Smooth muscle cell of the brain vasculature (primary cell): Measurements from ENCODE around the gene DLX2.

Experiments
- DNase-seq: peaks from one replicate; pipeline ENCODE4 v3.0.0-alpha.2; 2012; ENCODE audit warnings: low read depth, low spot score

The DLX2 gene

DNA sequence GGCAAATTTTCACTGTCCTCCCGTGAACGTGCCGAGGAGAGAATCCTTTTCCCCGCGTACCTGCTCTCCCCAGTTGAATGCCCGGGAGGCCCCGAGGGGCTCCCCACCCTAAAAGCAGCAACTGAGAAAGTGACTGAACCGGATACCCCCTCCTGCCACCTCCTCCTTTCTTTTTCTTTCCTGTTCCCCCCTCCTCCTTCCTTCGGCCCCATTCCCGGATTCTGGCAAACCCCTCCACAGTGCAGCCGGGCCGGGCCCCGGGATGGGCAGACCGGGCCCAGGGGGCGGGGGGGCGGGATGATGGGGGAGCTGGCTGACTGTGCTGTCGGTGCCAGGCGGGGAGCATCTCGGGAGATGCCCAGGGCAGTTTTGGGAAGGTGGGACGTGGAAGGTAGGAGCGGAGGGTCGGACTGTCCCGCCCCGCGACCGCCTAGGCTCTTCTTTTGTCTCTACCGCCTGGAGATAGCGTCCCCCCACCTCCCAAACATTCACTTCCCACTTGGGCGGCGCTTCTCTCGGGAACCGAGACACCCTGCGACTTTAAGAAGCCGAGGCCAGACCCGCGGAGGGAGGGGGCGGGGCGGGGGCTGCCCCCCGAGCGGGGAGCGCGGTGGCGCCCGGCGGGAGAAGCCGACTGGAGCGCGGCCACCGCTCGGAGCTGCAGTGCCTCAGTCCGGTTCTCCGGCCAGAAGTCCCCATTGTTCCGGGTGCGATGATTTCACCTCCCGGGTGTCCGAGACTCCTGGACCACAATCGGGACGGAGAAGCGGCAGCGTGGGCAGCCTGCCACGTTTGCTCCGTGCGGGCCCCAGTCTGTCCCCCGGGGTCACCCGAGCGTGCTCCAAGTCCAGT is 8.2 kb downstream of the DLX2 start:
- no peak for DNase-seq

- DNase-seq = no peak
Measured at GRCh38 chr2:172093416-172094293, 9.0 kb downstream of the DLX2 start.

- no peak for DNase-seq
Measured at GRCh38 chr2:172092716-172093415, 9.8 kb downstream of the DLX2 start.

- no peak for DNase-seq
Measured at GRCh38 chr2:172091761-172092566, 10.7 kb downstream of the DLX2 start.

- no peak for DNase-seq
Measured at GRCh38 chr2:172091000-172091641, 11.6 kb downstream of the DLX2 start.

DNA sequence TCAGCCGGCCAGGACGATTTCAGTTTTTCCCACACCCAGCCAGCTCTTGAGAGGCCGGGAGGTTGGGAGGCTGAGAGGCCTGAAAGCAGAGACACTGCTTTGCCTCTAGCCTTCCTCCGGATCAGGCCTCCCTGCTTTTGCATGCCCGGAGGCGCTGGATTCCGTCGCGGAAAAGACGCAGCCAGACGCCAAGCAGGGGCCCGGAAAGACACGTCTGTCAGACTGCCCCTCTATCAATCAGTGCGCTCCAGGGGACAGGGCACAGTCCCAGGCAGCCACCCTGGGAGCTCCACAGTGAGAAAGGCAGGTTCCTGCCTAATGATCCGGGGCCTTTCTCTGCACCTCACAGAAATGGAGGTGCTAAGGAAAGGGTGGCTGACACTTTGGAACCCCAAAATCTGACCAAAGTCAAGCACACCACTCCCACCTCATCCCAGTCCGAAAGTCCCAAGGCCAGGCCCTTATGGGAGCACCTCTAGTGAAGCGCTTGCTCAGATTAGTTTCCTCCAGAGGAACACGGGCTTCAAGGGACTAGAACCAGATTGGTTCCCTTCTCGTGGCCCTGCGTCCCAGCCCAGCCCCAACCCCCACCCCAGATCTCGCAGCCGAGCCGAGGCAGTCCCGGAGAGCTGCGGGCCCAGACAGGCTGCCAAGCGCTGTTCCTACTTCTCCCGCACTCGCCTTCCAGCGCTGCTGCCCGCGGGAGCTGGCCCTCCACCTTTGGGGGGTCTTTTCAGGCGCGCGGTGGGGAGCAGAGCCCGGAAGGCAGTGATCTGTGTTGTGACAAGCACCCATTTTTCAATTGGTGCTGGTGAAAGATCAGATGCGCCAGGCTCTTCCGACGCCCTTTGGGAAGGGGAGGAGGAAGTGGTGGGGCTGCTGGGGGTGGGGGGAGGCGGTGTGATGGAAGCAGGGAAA is 12.4 kb downstream of the DLX2 start:
- no peak for DNase-seq

- DNase-seq = no peak
Measured at GRCh38 chr2:172089633-172090032, 13.1 kb downstream of the DLX2 start.

DNA sequence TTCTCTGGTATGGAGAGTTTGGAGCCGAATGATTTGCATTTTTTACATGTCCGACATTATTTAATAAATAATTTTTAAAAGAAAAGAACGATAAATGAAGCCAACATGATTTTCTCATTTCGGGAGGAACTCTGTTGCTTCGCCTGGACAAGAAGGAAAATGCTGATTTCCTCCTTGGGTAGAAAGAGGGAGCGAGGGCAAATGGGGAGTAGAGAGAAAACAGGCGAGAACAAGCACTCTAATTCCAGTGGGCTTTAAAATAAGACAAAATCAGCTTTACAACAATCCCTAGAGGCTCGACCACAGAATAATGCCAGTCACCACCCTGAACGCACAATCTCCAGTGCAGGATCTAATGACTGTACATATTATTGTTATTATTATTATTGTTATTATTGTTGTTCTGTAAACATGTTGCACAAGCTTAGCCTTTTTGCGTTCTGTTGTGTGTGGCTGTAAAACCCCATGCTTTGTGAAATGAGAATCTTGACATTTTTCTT is 13.6 kb downstream of the DLX2 start:
- no peak for DNase-seq

- DNase-seq = no peak
Measured at GRCh38 chr2:172088245-172089004, 14.3 kb downstream of the DLX2 start.

GRCh38 chr2:172087780-172088244 is 14.9 kb downstream of the DLX2 start:
- no peak for DNase-seq

GRCh38 chr2:172087207-172087779 is 15.4 kb downstream of the DLX2 start:
- no peak for DNase-seq

DNA sequence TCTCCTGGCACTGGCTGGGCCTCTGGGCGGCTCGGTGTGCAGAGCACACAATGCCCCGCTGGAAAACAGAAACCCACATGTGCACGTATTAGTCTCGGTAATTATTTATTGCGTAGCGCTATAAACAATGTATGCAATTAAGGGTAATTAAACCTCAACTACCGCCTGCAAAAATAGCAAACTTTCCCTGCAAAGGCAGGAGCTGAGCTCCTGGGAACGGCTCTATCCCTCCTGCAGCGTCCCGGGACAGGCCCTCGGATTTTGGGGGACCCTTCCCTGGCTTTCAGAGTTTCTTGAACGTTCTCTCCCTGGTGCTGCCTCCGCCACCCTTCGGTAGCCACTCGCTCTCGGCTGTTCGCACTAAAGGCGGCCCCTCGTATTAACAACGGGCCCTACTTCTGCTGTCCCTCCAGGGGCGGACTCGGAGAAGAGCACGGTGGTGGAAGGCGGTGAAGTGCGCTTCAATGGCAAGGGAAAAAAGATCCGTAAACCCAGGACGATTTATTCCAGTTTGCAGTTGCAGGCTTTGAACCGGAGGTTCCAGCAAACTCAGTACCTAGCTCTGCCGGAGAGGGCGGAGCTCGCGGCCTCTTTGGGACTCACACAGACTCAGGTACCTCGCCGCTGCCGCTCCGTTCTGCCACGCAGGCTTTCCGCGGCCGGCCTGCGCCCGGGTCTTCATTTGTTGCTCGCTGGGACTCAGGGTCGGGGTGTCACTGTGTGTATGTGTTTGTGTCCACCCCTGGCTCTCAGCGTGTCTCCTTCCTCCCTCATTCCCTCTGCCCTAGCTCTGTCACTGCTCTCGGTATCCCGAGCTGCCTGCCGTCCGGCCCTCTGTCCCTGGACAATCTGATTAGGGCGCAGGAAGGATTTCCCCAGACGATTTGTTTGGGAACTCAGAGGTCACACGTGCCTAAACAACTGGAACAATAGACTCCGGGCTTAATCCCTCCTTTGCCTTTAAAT is 16.2 kb downstream of the DLX2 start:
- DNase-seq = no peak

DNA sequence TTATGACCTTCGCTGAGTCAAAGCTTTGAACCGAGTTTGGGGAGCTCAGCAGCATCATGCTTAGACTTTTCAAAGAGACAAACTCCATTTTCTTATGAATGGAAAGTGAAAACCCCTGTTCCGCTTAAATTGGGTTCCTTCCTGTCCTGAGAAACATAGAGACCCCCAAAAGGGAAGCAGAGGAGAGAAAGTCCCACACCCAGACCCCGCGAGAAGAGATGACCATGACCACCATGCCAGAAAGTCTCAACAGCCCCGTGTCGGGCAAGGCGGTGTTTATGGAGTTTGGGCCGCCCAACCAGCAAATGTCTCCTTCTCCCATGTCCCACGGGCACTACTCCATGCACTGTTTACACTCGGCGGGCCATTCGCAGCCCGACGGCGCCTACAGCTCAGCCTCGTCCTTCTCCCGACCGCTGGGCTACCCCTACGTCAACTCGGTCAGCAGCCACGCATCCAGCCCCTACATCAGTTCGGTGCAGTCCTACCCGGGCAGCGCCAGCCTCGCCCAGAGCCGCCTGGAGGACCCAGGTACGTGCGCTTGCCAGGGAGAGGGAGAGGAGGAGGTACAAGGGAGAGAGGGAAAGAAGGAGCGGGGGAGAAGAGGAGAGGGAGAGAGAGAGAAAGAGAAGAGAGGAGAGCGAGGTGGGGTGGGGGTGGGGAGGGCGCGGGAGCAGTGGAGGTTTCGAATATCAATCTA is 17.1 kb downstream of the DLX2 start, which contains the start of gene DLX1:
Gene DLX1, plus strand, starts transcription at position 48 of the 700 bp plus-strand sequence. Its CDS starts 171 bp downstream, at position 219.
- DNase-seq = no peak

- DNase-seq = peak; percentile 76
Measured at GRCh38 chr2:172084645-172085459, 17.8 kb downstream of the DLX2 start.

GRCh38 chr2:172084395-172084644 is 18.4 kb downstream of the DLX2 start:
- DNase-seq = no peak
